Glutamatergic neuron (in vitro differentiated cells): ENCODE data around the gene ESRRG. TPM values are rescaled to one million over a fixed set of nuclear protein-coding genes. Genes with fewer than 3 reads are reported as not detected.

Source experiments
- DNase-seq: peaks from one replicate; pipeline ENCODE4 v3.0.0; 2022
- H3K27ac Mint-ChIP-seq: one replicate; pipeline ENCODE4 v1.8.0; 2020; ENCODE audit warnings: mild to moderate bottlenecking, mixed read lengths, inconsistent platforms; ENCODE audit not compliant: unreplicated experiment
- H3K27me3 Mint-ChIP-seq: one replicate; pipeline ENCODE4 v1.8.0; 2020; ENCODE audit warnings: mild to moderate bottlenecking, moderate library complexity, mixed read lengths, inconsistent platforms; ENCODE audit not compliant: unreplicated experiment
- H3K36me3 Mint-ChIP-seq: one replicate; pipeline ENCODE4 v1.8.0; 2020; ENCODE audit warnings: mild to moderate bottlenecking, mixed read lengths, inconsistent platforms; ENCODE audit not compliant: unreplicated experiment
- H3K4me1 Mint-ChIP-seq: one replicate; pipeline ENCODE4 v1.8.0; 2020; ENCODE audit warnings: mild to moderate bottlenecking, low read depth, mixed read lengths, inconsistent platforms; ENCODE audit not compliant: unreplicated experiment
- H3K4me3 Mint-ChIP-seq: one replicate; pipeline ENCODE4 v1.8.0; 2020; ENCODE audit warnings: mild to moderate bottlenecking, mixed read lengths, inconsistent platforms; ENCODE audit not compliant: unreplicated experiment
- H3K9me3 Mint-ChIP-seq: one replicate; pipeline ENCODE4 v1.8.0; 2020; ENCODE audit warnings: mild to moderate bottlenecking, moderate library complexity, mixed read lengths, inconsistent platforms; ENCODE audit not compliant: unreplicated experiment
- total RNA-seq: library from RNA; stranded (reverse); fragmentation: NEBNext Ultra II Directional; extraction: Animal tissue kit (Norgen Biotek cat#: 25700); gene quantifications from one replicate; pipeline ENCODE4 v1.2.1, GENCODE V29; 2021; ENCODE audit not compliant: unreplicated experiment
- TF ChIP-seq, protein P1 (sequence below): fragments of 200-600 bp; sonication (generic); IDR thresholded peaks from one replicate; pipeline ENCODE4 v1.5.0; 2021; ENCODE audit not compliant: partially characterized antibody, unreplicated experiment

The ESRRG gene
- total RNA-seq, 1 donor from 2014 or later = 9.0 TPM

GRCh38 chr1:216553040-216553439, 170.2 kb downstream of the ESRRG start:
- Mint-ChIP-seq H3K36me3 (no peaks in the 10 kb centered on the region), H3K9me3 (no peaks in the 10 kb centered on the region), H3K4me3 (no peak overlapping the region), H3K27me3 (no peaks in the 10 kb centered on the region), H3K4me1 (no peaks in the 10 kb centered on the region), H3K27ac (no peak overlapping the region)
- DNase-seq = no peak
- TF ChIP-seq, protein P1, sequence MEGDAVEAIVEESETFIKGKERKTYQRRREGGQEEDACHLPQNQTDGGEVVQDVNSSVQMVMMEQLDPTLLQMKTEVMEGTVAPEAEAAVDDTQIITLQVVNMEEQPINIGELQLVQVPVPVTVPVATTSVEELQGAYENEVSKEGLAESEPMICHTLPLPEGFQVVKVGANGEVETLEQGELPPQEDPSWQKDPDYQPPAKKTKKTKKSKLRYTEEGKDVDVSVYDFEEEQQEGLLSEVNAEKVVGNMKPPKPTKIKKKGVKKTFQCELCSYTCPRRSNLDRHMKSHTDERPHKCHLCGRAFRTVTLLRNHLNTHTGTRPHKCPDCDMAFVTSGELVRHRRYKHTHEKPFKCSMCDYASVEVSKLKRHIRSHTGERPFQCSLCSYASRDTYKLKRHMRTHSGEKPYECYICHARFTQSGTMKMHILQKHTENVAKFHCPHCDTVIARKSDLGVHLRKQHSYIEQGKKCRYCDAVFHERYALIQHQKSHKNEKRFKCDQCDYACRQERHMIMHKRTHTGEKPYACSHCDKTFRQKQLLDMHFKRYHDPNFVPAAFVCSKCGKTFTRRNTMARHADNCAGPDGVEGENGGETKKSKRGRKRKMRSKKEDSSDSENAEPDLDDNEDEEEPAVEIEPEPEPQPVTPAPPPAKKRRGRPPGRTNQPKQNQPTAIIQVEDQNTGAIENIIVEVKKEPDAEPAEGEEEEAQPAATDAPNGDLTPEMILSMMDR = no peak

GRCh38 chr1:216549796-216550195, 173.4 kb downstream of the ESRRG start:
- no peaks in the 10 kb centered on the region for H3K9me3 Mint-ChIP-seq
- H3K27me3 Mint-ChIP-seq = no peaks in the 10 kb centered on the region
- TF ChIP-seq, protein P1 = no peak
- no peak for DNase-seq
- no peak overlapping the region for H3K27ac Mint-ChIP-seq
- no peaks in the 10 kb centered on the region for H3K4me1 Mint-ChIP-seq
- no peaks in the 10 kb centered on the region for H3K36me3 Mint-ChIP-seq
- no peak overlapping the region for H3K4me3 Mint-ChIP-seq

DNA sequence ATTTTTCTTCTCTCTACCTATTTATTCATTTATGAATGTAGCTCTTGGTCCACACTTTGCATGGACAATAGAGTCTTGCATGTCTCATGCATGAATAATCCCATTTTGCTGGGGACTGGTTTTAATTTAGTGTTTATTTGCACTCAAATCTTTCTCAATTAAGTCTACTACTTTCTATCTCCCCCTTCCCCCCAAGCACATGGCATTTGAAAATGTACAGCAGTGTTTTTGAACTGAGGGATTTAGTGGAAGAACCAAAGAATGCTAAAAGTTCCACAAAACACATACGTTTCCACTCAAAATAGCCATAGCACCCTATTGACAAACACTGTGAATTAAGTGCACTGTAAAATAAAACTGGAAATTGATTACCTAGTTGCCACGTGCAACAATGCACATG, 180.5 kb downstream of the ESRRG start:
- Mint-ChIP-seq H3K27me3 (no peaks in the 10 kb centered on the region), H3K4me1 (peaks cover 2% of the 10 kb centered on the region), H3K4me3 (no peak overlapping the region), H3K27ac (no peak overlapping the region), H3K9me3 (no peaks in the 10 kb centered on the region), H3K36me3 (no peaks in the 10 kb centered on the region)
- TF ChIP-seq, protein P1 = no peak
- no peak for DNase-seq

- H3K4me3 Mint-ChIP-seq = no peak overlapping the region
- TF ChIP-seq, protein P1 = no peak
- H3K27me3 Mint-ChIP-seq = no peaks in the 10 kb centered on the region
- H3K27ac Mint-ChIP-seq = no peak overlapping the region
- DNase-seq = no peak
- peaks cover 2% of the 10 kb centered on the region for H3K4me1 Mint-ChIP-seq
- H3K9me3 Mint-ChIP-seq = no peaks in the 10 kb centered on the region
- no peaks in the 10 kb centered on the region for H3K36me3 Mint-ChIP-seq
Observed at GRCh38 chr1:216542263-216542662, 181.0 kb downstream of the ESRRG start.

DNA sequence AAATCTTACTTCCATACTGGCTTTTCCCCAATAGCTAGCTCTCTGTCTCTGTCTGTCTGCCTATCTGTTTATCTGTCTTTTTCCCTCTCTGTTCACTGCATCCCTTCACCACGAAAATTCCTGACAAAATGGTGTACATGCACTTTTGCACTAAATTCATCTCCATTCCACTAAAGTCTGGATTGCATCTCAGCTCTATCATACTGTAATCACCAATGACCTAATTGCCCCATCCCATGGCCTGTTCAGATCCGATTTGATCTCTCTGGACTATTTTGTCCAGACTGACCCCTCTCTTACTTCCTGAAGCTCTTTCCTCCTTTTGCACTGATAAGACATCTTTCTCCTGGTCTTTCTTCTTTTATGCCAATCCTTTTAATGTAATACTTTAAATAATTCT, 187.5 kb downstream of the ESRRG start:
- TF ChIP-seq, protein P1 = no peak
- no peaks in the 10 kb centered on the region for H3K36me3 Mint-ChIP-seq
- H3K4me1 Mint-ChIP-seq = no peaks in the 10 kb centered on the region
- H3K27me3 Mint-ChIP-seq = no peaks in the 10 kb centered on the region
- no peaks in the 10 kb centered on the region for H3K9me3 Mint-ChIP-seq
- H3K4me3 Mint-ChIP-seq = no peak overlapping the region
- DNase-seq = no peak
- no peak overlapping the region for H3K27ac Mint-ChIP-seq
